Measurements from ENCODE around the gene EIF4E1B.

- TF ChIP-seq, protein P1, sequence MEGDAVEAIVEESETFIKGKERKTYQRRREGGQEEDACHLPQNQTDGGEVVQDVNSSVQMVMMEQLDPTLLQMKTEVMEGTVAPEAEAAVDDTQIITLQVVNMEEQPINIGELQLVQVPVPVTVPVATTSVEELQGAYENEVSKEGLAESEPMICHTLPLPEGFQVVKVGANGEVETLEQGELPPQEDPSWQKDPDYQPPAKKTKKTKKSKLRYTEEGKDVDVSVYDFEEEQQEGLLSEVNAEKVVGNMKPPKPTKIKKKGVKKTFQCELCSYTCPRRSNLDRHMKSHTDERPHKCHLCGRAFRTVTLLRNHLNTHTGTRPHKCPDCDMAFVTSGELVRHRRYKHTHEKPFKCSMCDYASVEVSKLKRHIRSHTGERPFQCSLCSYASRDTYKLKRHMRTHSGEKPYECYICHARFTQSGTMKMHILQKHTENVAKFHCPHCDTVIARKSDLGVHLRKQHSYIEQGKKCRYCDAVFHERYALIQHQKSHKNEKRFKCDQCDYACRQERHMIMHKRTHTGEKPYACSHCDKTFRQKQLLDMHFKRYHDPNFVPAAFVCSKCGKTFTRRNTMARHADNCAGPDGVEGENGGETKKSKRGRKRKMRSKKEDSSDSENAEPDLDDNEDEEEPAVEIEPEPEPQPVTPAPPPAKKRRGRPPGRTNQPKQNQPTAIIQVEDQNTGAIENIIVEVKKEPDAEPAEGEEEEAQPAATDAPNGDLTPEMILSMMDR (IDR thresholded peaks at IDR 0.05) = no peak
- no peak for TF ChIP-seq POLR2A (IDR thresholded peaks at IDR 0.05)
Observed at GRCh38 chr5:176609724-176610434, 20.6 kb upstream of the EIF4E1B start, which contains the start of gene GPRIN1.

Data from lower leg skin (tissue), 3 donors.